Right ventricle myocardium inferior (tissue), 1 donor: ENCODE measurements around the gene LYZ. TPM values are rescaled to one million over a fixed set of nuclear protein-coding genes. Genes with fewer than 3 reads are reported as not detected.
"Not testable (repeated sequence)": the region's sequence is repeated elsewhere in the genome, so short reads cannot be mapped to it uniquely, and the experiment has no call there.

Experiments
- ATAC-seq: fragments of 200-7000 bp; cut with Tn5 transposase; one replicate; pipeline ENCODE4 v1.9.1; 2020; ENCODE audit warnings: mild to moderate bottlenecking, moderate library complexity
- DNase-seq: peaks from one replicate; pipeline ENCODE4 v3.0.0; 2021; ENCODE audit errors: missing footprints
- intact Hi-C: fragments of 100-400 bp; cut with DNase I; formaldehyde crosslinking; loops from one replicate; pipeline ENCODE4 v1.11.0; 2022
- long read RNA-seq: library from polyadenylated mRNA; unstranded; transcript quantifications from one replicate; pipeline ENCODE4 v2.0.0, GENCODE V29; 2021
- total RNA-seq: library from RNA; stranded (reverse); fragmentation: NEBNext Ultra II Directional; extraction: Animal tissue kit (Norgen Biotek cat#: 25700); gene quantifications from one replicate; pipeline ENCODE4 v1.2.1, GENCODE V29; 2021
- donor health status: DM: no; HTN: yes; CAD: no; lungs with severe emphysema.

The LYZ gene
- 49.2 TPM for total RNA-seq
- long read RNA-seq: 0 reads

GRCh38 chr12:69348162-69348938 lies at the start of gene LYZ:
Gene LYZ, plus strand, starts transcription at chr12:69348381. Its CDS starts 28 bp downstream, at chr12:69348409.
- peak; percentile 77 for ATAC-seq
- intact Hi-C loops: no loop called here
- no peak for DNase-seq

GRCh38 chr12:69298947-69299346 lies 49.2 kb upstream of the LYZ start:
- DNase-seq: no peak
- no peak for ATAC-seq
- intact Hi-C loops: no loop called here

GRCh38 chr12:69304284-69304683 lies 43.9 kb upstream of the LYZ start:
- intact Hi-C loops: no loop called here
- ATAC-seq (no peak), DNase-seq (no peak)

- intact Hi-C loops: no loop called here
- ATAC-seq (no peak), DNase-seq (no peak)
Measured at GRCh38 chr12:69309461-69309860, 38.7 kb upstream of the LYZ start.

GRCh38 chr12:69313209-69313608 lies 35.0 kb upstream of the LYZ start:
- ATAC-seq (no peak), DNase-seq (no peak)
- intact Hi-C loops: no loop called here

GRCh38 chr12:69316784-69317183 lies 31.4 kb upstream of the LYZ start:
- ATAC-seq, DNase-seq, intact Hi-C loops: not testable (repeated sequence)

- DNase-seq, intact Hi-C loops, ATAC-seq: not testable (repeated sequence)
Measured at GRCh38 chr12:69317233-69317632, 30.9 kb upstream of the LYZ start.

- intact Hi-C loops: no loop called here
- DNase-seq (no peak), ATAC-seq (no peak)
Measured at GRCh38 chr12:69318225-69318624, 30.0 kb upstream of the LYZ start.

- DNase-seq (no peak), ATAC-seq (no peak)
- intact Hi-C loops: no loop called here
Measured at GRCh38 chr12:69321351-69321750, 26.8 kb upstream of the LYZ start.

- intact Hi-C loops: no loop called here
Measured at GRCh38 chr12:69324797-69325466, 23.2 kb upstream of the LYZ start.

GRCh38 chr12:69328426-69328825 lies 19.8 kb upstream of the LYZ start:
- intact Hi-C loops: no loop called here

More at GRCh38 chr12:69324797-69325466, 23.2 kb upstream of the LYZ start:
- ATAC-seq: no peak
- DNase-seq: no peak

GRCh38 chr12:69329669-69330428 lies 18.3 kb upstream of the LYZ start:
- ATAC-seq (no peak), DNase-seq (no peak)
- intact Hi-C loops: no loop called here

More at GRCh38 chr12:69328426-69328825, 19.8 kb upstream of the LYZ start:
- ATAC-seq (no peak), DNase-seq (no peak)

- DNase-seq (no peak), ATAC-seq (peak; percentile 23)
Measured at GRCh38 chr12:69330475-69331473, 17.4 kb upstream of the LYZ start.

GRCh38 chr12:69331519-69331908 lies 16.7 kb upstream of the LYZ start:
- no peak for DNase-seq
- intact Hi-C loops: no loop called here
- ATAC-seq: no peak

More at GRCh38 chr12:69330475-69331473, 17.4 kb upstream of the LYZ start:
- intact Hi-C loops: no loop called here

- no peak for ATAC-seq
- intact Hi-C loops: no loop called here
- DNase-seq: no peak
Measured at GRCh38 chr12:69331909-69332684, 16.1 kb upstream of the LYZ start.

GRCh38 chr12:69332815-69333358 lies 15.3 kb upstream of the LYZ start:
- no peak for ATAC-seq
- intact Hi-C loops: no loop called here
- DNase-seq: no peak

- intact Hi-C loops: no loop called here
- no peak for ATAC-seq
Measured at GRCh38 chr12:69334158-69334557, 14.0 kb upstream of the LYZ start.

More at GRCh38 chr12:69334158-69334557, 14.0 kb upstream of the LYZ start:
- DNase-seq: no peak
